GM19238 (cell line): Measurements from ENCODE around the gene GUCY1A2.
"Not testable (repeated sequence)": the region's sequence is repeated elsewhere in the genome, so short reads cannot be mapped to it uniquely, and the experiment has no call there.

Experiments
- DNase-seq: peaks from one replicate; pipeline ENCODE4 v3.0.0; 2011; ENCODE audit warnings: low spot score; ENCODE audit not compliant: insufficient read length

GUCY1A2 gene, protein sequence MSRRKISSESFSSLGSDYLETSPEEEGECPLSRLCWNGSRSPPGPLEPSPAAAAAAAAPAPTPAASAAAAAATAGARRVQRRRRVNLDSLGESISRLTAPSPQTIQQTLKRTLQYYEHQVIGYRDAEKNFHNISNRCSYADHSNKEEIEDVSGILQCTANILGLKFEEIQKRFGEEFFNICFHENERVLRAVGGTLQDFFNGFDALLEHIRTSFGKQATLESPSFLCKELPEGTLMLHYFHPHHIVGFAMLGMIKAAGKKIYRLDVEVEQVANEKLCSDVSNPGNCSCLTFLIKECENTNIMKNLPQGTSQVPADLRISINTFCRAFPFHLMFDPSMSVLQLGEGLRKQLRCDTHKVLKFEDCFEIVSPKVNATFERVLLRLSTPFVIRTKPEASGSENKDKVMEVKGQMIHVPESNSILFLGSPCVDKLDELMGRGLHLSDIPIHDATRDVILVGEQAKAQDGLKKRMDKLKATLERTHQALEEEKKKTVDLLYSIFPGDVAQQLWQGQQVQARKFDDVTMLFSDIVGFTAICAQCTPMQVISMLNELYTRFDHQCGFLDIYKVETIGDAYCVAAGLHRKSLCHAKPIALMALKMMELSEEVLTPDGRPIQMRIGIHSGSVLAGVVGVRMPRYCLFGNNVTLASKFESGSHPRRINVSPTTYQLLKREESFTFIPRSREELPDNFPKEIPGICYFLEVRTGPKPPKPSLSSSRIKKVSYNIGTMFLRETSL

GRCh38 chr11:107018219-107018901 lies at the start of gene GUCY1A2:
Gene GUCY1A2 (minus strand): TSS chr11:107018476. CDS start chr11:107018055, 421 bp downstream.
- DNase-seq = no peak

- DNase-seq = no peak
Measured at GRCh38 chr11:107054391-107054790, 36.1 kb upstream of the GUCY1A2 start.

DNA sequence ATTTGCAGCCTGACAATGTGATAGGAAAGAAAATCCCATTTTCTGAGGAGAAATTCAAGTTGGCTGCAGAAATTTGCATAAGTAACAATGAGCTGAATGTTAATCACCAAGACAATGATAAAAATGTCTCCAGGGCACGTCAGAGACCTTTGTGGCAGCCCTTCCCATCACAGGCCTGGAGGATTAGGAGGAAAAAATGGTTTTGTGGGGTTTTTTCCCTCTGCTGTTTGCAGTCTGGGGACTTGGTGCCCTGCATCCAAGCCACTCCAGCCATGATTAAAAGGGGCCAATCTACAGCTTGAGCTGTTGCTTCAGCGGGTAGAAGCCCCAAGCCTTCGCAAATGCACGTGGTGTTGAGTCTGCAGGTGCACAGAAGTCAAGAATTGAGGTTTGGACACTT lies 33.1 kb upstream of the GUCY1A2 start:
- not testable (repeated sequence) for DNase-seq

- not testable (repeated sequence) for DNase-seq
Measured at GRCh38 chr11:107050899-107051298, 32.6 kb upstream of the GUCY1A2 start.

- DNase-seq = no peak
Measured at GRCh38 chr11:107050121-107050520, 31.8 kb upstream of the GUCY1A2 start.

GRCh38 chr11:107044503-107044902 lies 26.2 kb upstream of the GUCY1A2 start:
- no peak for DNase-seq

DNA sequence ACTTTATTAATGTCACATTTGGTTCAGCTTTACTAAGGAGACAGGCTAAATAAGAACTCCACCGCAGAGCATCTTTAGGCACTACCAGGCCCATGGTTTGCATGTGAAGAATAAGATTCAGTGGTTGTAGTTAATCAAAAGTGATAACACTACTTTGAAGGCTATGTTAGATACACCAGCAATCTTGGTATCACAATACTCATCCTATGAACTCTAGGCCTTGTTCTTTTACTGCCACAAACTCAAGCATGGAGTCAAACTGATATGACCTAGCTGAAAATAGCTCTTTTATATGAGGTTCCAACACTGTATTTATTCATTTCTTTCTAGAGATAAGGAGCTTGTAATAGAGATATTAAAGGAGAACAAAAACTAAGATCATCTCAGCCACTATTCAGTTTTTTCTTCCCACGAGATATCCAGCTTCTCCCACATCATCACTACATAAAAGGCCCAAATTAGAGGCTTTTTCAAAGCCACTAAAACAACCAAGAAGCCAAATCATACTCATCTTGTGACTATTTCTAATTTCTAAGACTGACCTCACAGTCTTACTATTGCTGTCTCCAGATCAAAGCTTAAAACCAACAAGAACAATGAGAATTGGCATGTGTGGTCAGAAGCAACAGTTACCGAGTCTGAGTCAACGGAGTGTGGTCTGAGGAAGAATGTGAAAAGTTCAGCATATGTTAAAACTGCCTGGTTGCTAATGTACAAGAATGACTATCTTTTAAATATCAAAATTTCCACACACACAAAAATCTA lies 25.1 kb upstream of the GUCY1A2 start:
- DNase-seq = no peak

GRCh38 chr11:107042748-107043147 lies 24.5 kb upstream of the GUCY1A2 start:
- DNase-seq = no peak

DNA sequence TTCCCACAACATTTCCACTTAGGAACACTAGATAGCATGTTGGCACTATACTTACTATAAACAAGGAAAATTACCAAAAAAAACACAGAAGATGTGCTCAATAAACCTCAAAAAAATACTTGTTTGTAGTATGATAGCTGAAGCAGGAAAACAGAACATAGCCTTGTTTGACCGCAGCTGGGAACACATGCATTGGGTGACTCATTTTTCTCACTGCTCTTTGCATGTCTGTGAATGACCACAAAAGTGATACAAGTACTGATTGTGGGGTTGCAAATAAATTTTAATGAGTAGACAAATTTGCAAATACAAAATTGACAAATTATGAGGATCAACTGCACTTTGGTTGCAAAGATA lies 22.8 kb upstream of the GUCY1A2 start:
- no peak for DNase-seq

GRCh38 chr11:107040433-107041087 lies 22.3 kb upstream of the GUCY1A2 start:
- no peak for DNase-seq

GRCh38 chr11:107025673-107026072 lies 7.4 kb upstream of the GUCY1A2 start:
- no peak for DNase-seq

GRCh38 chr11:107020594-107020993 lies 2.3 kb upstream of the GUCY1A2 start:
- DNase-seq = no peak

DNA sequence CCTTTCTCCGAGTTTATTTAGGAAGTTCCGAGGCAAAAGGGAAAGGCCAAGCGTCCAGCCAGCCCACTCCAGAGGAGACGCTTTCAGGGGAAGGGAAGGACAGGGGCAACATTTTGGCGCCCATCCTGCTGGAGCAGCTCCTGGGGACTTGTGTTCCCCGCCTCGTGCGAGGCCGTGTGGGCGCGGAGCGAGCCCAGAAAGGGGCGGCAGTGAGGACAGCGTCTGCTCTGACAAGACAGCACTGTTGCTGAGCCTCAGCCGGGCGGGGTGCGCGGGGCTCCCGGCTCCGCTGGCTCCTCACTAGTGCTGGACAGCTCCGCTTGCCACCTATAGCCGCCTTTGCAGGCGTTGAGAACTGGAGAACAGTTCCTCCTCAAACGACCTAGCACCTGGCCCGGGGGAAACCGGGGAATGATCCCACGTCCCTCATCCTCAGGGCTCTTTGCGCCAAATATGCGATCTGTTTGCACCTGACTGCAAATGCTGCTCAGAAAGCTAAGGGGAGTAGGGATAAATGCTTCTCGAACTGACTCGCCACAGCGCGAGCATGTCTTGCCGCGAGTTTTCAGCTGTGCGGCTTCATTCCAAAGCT lies 722 bp upstream of the GUCY1A2 start:
- DNase-seq = peak; percentile 10

DNA sequence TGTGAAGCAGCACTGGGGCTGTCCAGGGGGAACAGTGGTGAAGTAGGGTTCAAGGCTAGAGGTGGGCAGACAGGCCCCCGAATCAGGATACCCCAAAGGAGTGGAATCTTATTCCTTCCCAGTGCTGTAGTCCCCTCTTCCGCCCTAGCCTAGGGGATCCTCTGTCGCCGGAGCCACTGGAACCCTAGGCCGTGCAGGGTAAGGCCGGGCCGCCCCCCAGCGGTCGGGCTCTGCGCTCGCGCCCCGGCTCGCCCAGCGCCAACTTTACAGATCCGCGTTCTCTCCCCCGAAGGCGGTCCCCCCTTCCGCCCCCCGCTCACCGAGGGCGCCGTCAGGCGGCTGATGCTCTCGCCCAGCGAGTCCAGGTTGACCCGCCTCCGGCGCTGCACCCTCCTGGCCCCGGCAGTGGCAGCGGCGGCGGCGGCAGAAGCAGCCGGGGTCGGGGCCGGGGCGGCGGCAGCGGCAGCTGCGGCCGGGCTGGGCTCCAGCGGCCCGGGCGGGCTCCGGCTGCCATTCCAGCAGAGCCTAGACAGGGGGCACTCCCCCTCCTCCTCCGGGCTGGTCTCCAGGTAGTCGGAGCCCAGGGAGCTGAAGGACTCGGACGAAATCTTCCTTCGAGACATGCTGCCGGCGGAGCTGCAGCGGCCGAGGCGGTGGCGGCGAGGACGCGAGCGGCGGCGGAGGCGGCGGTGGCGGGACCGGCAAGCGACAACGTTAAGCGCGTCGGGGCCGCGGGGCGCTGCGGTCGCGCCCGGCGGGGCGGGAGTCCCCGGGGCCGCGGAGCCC lies 650 bp downstream of the GUCY1A2 start:
- no peak for DNase-seq

DNA sequence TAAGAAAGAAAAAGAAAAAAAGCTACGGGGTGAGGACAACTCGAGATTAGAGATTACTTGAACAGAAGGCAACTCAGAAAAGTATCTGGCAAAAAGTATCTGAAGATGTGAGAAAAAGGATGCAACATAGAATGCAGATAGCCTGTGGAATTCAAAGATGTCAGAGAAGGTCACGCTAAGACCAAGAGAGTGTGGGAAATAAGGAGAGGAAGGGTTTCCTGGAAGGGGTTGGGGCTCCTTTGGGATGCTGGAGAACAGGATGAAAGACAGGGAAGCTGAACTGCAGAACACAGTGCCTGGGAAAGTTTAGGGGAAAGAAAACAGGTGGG lies 1.2 kb downstream of the GUCY1A2 start:
- no peak for DNase-seq

- no peak for DNase-seq
Measured at GRCh38 chr11:107014871-107015270, 3.4 kb downstream of the GUCY1A2 start.

DNA sequence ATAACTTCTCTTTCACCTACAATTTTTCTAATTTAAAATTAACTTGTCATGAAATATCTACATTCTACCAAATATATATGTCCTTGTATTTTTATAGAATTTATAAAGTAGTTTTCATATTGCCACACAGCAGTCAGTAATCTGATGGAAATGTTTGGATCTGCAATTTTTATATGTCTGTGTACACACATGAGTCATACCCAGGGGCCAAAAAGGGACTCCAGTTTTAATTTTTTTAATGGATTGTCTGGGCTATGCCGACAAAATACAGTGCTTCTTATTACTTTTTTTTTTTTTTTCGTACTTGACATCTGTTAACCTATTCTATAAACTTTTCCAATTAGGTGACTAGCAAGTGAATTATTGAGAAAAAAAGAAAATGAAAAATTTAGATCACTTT lies 6.3 kb downstream of the GUCY1A2 start:
- no peak for DNase-seq

- DNase-seq = no peak
Measured at GRCh38 chr11:107009190-107009589, 9.1 kb downstream of the GUCY1A2 start.

- no peak for DNase-seq
Measured at GRCh38 chr11:107006076-107006833, 12.0 kb downstream of the GUCY1A2 start.
